Upper lobe of left lung (tissue), 4 donors: ENCODE data around the gene PARP16.

Experiments used
- CTCF ChIP-seq, 6 experiments: fragments of 450-650 bp in 4 of 6; fragments of 200-600 bp in 2 of 6; sonication (generic) in 2 of 6; IDR thresholded peaks; one replicate each; pipeline ENCODE4 v1.5.1; 2016 to 2019; ENCODE audit warnings: antibody characterized with exemption in 6 of 6
- EP300 ChIP-seq, 4 donors: sonication (generic); formaldehyde crosslinking; IDR thresholded peaks; one replicate each; pipeline ENCODE4 v1.5.1; 2017; ENCODE audit warnings: antibody characterized with exemption in 4 of 4, control low read depth in 2 of 4
- POLR2A ChIP-seq, 4 donors: fragments of 450-650 bp; IDR thresholded peaks; one replicate each; pipeline ENCODE4 v1.5.1; 2016 to 2017; ENCODE audit warnings: antibody characterized with exemption in 4 of 4, mild to moderate bottlenecking in 2 of 4
- POLR2AphosphoS5 ChIP-seq, 2 donors: sonication (generic); formaldehyde crosslinking; IDR thresholded peaks; one replicate each; pipeline ENCODE4 v1.5.1; 2017; ENCODE audit warnings: antibody characterized with exemption in 2 of 2

DNA sequence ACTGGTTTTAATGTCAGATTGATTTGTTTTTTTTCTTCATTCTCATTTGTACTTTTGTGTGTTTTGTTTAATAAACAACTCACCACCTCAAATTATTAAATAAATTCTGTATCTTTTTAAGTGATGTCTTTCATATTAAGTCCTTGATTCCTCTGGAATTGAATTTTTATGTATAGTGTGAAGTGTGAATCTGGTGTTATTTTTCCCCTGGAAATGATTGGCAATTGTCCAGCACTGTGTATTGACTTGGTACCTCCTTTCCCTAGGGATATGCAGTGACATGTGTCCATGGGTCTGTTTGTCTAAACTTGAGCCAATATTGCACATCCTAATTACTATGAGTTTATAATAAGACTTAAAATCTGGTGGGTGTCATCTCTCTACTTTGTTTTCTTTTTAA, 19.9 kb upstream of the PARP16 start:
- TF ChIP-seq EP300 (IDR thresholded peaks at IDR 0.05) (no peak), CTCF (IDR thresholded peaks at IDR 0.05) (no peak), POLR2AphosphoS5 (IDR thresholded peaks at IDR 0.05) (no peak), POLR2A (IDR thresholded peaks at IDR 0.05) (no peak)
